B cell (primary cell): ENCODE data around the gene PDK3. TPM values are rescaled to one million over a fixed set of nuclear protein-coding genes. Genes with fewer than 3 reads are reported as not detected.
A peak's percentile ranks its signal among the peaks of the same experiment; 100 is the strongest.

ENCODE experiments used
- ATAC-seq: fragments of 200-7000 bp; cut with Tn5 transposase; one replicate; pipeline ENCODE4 v1.10.0; 2021; ENCODE audit warnings: low read depth, mild to moderate bottlenecking, moderate number of reproducible peaks, moderate library complexity
- CTCF ChIA-PET: fragments of 350-600 bp; sonication (Branson Sonifier 250); formaldehyde crosslinking; loops from one replicate; lab custom pipeline; 2021; ENCODE audit warnings: antibody characterized with exemption, inconsistent platforms; lab: Charles Lee
- POLR2A ChIA-PET: fragments of 350-600 bp; sonication (Branson Sonifier 250); formaldehyde crosslinking; loops from one replicate; lab custom pipeline; 2021; ENCODE audit warnings: antibody characterized with exemption; lab: Charles Lee
- DNase-seq: peaks from one replicate; pipeline ENCODE4 v3.0.0; 2013
- H2AFZ ChIP-seq: 2 replicates; pipeline ENCODE4 v1.6.1; 2012; ENCODE audit warnings: mild to moderate bottlenecking, low read depth, low read length; ENCODE audit not compliant: insufficient read depth, poor library complexity, severe bottlenecking
- H3K27ac ChIP-seq, 2 donors: 1 replicate in 1 of 2; 2 replicates in 1 of 2; pipeline ENCODE4 v1.5.1; 2012 to 2013; ENCODE audit warnings: low read length in 2 of 2, mild to moderate bottlenecking in 2 of 2, moderate library complexity in 1 of 2
- H3K27me3 ChIP-seq, 4 experiments: fragments of 200-600 bp in 1 of 4; sonication (generic) in 1 of 4; replicated peaks in 1 of 4; 1 replicate in 2 of 4; 2 replicates in 2 of 4; pipeline versions ENCODE4 v1.6.1 to v1.7.0; 2013 to 2016; ENCODE audit warnings: low read length in 3 of 4, mild to moderate bottlenecking in 2 of 4, mixed read lengths in 1 of 4, moderate library complexity in 1 of 4; ENCODE audit not compliant: insufficient read depth in 4 of 4, control insufficient read depth in 3 of 4; ENCODE audit errors: control extremely low read depth in 1 of 4
- H3K36me3 ChIP-seq, 2 experiments: replicated peaks in 1 of 2; 1 replicate in 1 of 2; 2 replicates in 1 of 2; pipeline versions ENCODE4 v1.6.1 to v1.7.1; 2013; ENCODE audit warnings: low read length in 1 of 2; ENCODE audit not compliant: insufficient read depth in 2 of 2, control insufficient read depth in 1 of 2; ENCODE audit errors: control extremely low read depth in 1 of 2, extremely low read depth in 1 of 2
- H3K4me1 ChIP-seq, 2 donors: fragments of 200-600 bp in 1 of 2; sonication (generic) in 1 of 2; 1 replicate in 1 of 2; 2 replicates in 1 of 2; pipeline versions ENCODE4 v1.5.1 to v1.6.1; 2013 to 2017; ENCODE audit warnings: low read length in 2 of 2; ENCODE audit not compliant: control insufficient read depth in 2 of 2, insufficient read depth in 2 of 2
- H3K4me2 ChIP-seq: replicated peaks from 2 replicates; pipeline ENCODE3; 2012; ENCODE audit warnings: mild to moderate bottlenecking, low read depth, low read length; ENCODE audit not compliant: poor library complexity, severe bottlenecking
- H3K4me3 ChIP-seq, 5 experiments: fragments of 200-600 bp in 1 of 5; sonication (generic) in 1 of 5; 1 replicate in 3 of 5; 2 replicates in 2 of 5; pipeline versions ENCODE4 v1.5.1 to v1.7.0; 2011 to 2016; ENCODE audit warnings: low read length in 4 of 5, mild to moderate bottlenecking in 4 of 5, low read depth in 2 of 5, control low read depth in 1 of 5, moderate library complexity in 1 of 5; ENCODE audit not compliant: insufficient read depth in 1 of 5; ENCODE audit errors: control extremely low read depth in 1 of 5, extremely low read depth in 1 of 5
- H3K79me2 ChIP-seq: fragments of 200-600 bp; sonication (generic); one replicate; pipeline ENCODE4 v1.6.0; 2016; ENCODE audit warnings: low read length; ENCODE audit not compliant: control insufficient read depth, insufficient read depth
- H3K9ac ChIP-seq: fragments of 200-600 bp; sonication (generic); 2 replicates; pipeline ENCODE4 v1.6.1; 2017; ENCODE audit warnings: mild to moderate bottlenecking, low read length, moderate library complexity
- H3K9me3 ChIP-seq, 3 donors: one replicate each; pipeline versions ENCODE4 v1.6.1 to v1.7.1; 2013; ENCODE audit warnings: low read length in 2 of 3; ENCODE audit not compliant: control insufficient read depth in 2 of 3, insufficient read depth in 1 of 3; ENCODE audit errors: control extremely low read depth in 1 of 3
- H4K20me1 ChIP-seq: 2 replicates; pipeline ENCODE4 v1.6.0; 2012; ENCODE audit warnings: mild to moderate bottlenecking, low read length; ENCODE audit not compliant: insufficient read depth, control insufficient read depth, poor library complexity, severe bottlenecking
- H3K27ac Mint-ChIP-seq: one replicate; pipeline ENCODE4 v1.8.0; 2021; ENCODE audit warnings: mixed read lengths
- H3K27me3 Mint-ChIP-seq: one replicate; pipeline ENCODE4 v1.8.0; 2021; ENCODE audit warnings: mixed read lengths
- H3K4me1 Mint-ChIP-seq: one replicate; pipeline ENCODE4 v1.8.0; 2021; ENCODE audit warnings: mixed read lengths
- H3K4me3 Mint-ChIP-seq: one replicate; pipeline ENCODE4 v1.8.0; 2021; ENCODE audit warnings: mixed read lengths
- H3K9me3 Mint-ChIP-seq: one replicate; pipeline ENCODE4 v1.8.0; 2022; ENCODE audit warnings: mixed read lengths; ENCODE audit not compliant: insufficient read depth
- CTCF ChIP-seq: fragments of 200-600 bp; IDR thresholded peaks from one replicate; pipeline ENCODE4 v1.8.0; 2022; ENCODE audit warnings: antibody characterized with exemption, mild to moderate bottlenecking
- EZH2 ChIP-seq: IDR thresholded peaks from 2 replicates; pipeline ENCODE4 v1.6.1; 2012; ENCODE audit warnings: borderline replicate concordance, low read depth, mild to moderate bottlenecking, moderate library complexity, low read length; ENCODE audit not compliant: insufficient read depth, poor library complexity, severe bottlenecking
- WGBS: methylation state at CpG from one replicate; pipeline ENCODE4 v1.1.5; 2013; ENCODE audit warnings: missing lambda C conversion rate; ENCODE audit not compliant: insufficient coverage; 5-methylcytosine and 5-hydroxymethylcytosine counted together
- intact Hi-C: fragments of 100-400 bp; cut with micrococcal nuclease; formaldehyde crosslinking; loops from one replicate; pipeline ENCODE4 v1.10.0; 2022
- polyA plus RNA-seq: library from polyadenylated mRNA; depleted of rRNA; stranded (reverse); fragments of >200 nt; gene quantifications from 2 replicates; pipeline ENCODE4 v1.2.3, GENCODE V29; 2012
- total RNA-seq, 2 donors: library from RNA; stranded (reverse); fragments of 120-200 nt in 1 of 2; gene quantifications; 1 replicate in 1 of 2; 2 replicates in 1 of 2; pipeline versions ENCODE4 v1.2.3 to v1.2.4, GENCODE V29; 2013 to 2022

The PDK3 gene
- total and polyA plus RNA-seq, 2 donors (not counting 1 experiment from before 2014, with no cell fraction given), result 5.5 to 18.3 TPM

- ChIA-PET POLR2A (no interaction called here), CTCF (interaction anchor here (1.2 kb wide), 1 partner anchor 13 kb away, joined by 3 read pairs; no protein-coding TSS in a partner anchor)
- no peaks in the 10 kb centered on the region for H3K27me3 ChIP-seq
- no peaks in the 10 kb centered on the region for H4K20me1 ChIP-seq
- Mint-ChIP-seq H3K27ac (peak overlapping the region; percentile 63), H3K4me3 (no peak overlapping the region), H3K27me3 (no peaks in the 10 kb centered on the region), H3K9me3 (no peaks in the 10 kb centered on the region), H3K4me1 (peaks cover 35% of the 10 kb centered on the region)
- no peak overlapping the region for H3K27ac ChIP-seq
- peaks cover 68% of the 10 kb centered on the region for H3K79me2 ChIP-seq
- TF ChIP-seq EZH2 (no peak), CTCF (no peak)
- H3K4me3 ChIP-seq, result no peak overlapping the region
- no peak overlapping the region for H3K9ac ChIP-seq
- no CpG with 5 or more reads among the region's 11 CpGs for WGBS
- intact Hi-C loops, result loop anchor here (5.0 kb wide), 3 partner anchors 86 to 816 kb away; partner anchors contain the start of genes PRDX4 and SAT1
- H3K36me3 ChIP-seq, result no peaks in the 10 kb centered on the region
- H2AFZ ChIP-seq, result no peak overlapping the region
- no peaks in the 10 kb centered on the region for H3K9me3 ChIP-seq
- H3K4me2 ChIP-seq, result no peak overlapping the region
- DNase-seq, result no peak
- peaks cover 14 to 24% of the 10 kb centered on the region in 2 donors for H3K4me1 ChIP-seq
- ATAC-seq, result no peak
Observed at GRCh38 chrX:24483596-24483995, 18.5 kb downstream of the PDK3 start.

GRCh38 chrX:24485323-24485722 lies 20.2 kb downstream of the PDK3 start:
- Histone ChIP-seq H3K27me3 (no peaks in the 10 kb centered on the region), H3K4me2 (no peak overlapping the region), H4K20me1 (no peaks in the 10 kb centered on the region), H3K9ac (no peak overlapping the region), H3K36me3 (no peaks in the 10 kb centered on the region), H3K9me3 (no peaks in the 10 kb centered on the region), H3K4me3 (no peak overlapping the region), H3K27ac (no peak overlapping the region), H3K79me2 (peaks cover 70% of the 10 kb centered on the region), H3K4me1 (peaks cover 5 to 11% of the 10 kb centered on the region in 2 donors), H2AFZ (no peak overlapping the region)
- Mint-ChIP-seq H3K4me1 (peaks cover 20% of the 10 kb centered on the region), H3K27me3 (no peaks in the 10 kb centered on the region), H3K27ac (peak overlapping the region; percentile 41), H3K9me3 (no peaks in the 10 kb centered on the region), H3K4me3 (no peak overlapping the region)
- DNase-seq, result no peak
- intact Hi-C loops, result no loop called here
- WGBS, result 100% methylated on average over 1 of the region's 5 CpGs
- no peak for ATAC-seq
- POLR2A ChIA-PET, result no interaction called here
- CTCF ChIA-PET, result no interaction called here
- TF ChIP-seq EZH2 (no peak), CTCF (no peak)
